C4-2B (cell line): Measurements from ENCODE around the gene CEP70.
"Not testable (repeated sequence)": the region's sequence is repeated elsewhere in the genome, so short reads cannot be mapped to it uniquely, and the experiment has no call there.

Experiments
- CTCF ChIP-seq: fragments of 450-650 bp; conservative IDR thresholded peaks from 2 replicates; pipeline ENCODE4 v1.5.1; 2017; ENCODE audit warnings: mild to moderate bottlenecking
- ZFX ChIP-seq: fragments of 450-650 bp; IDR thresholded peaks from 2 replicates; pipeline ENCODE4 v1.6.1; 2017

DNA sequence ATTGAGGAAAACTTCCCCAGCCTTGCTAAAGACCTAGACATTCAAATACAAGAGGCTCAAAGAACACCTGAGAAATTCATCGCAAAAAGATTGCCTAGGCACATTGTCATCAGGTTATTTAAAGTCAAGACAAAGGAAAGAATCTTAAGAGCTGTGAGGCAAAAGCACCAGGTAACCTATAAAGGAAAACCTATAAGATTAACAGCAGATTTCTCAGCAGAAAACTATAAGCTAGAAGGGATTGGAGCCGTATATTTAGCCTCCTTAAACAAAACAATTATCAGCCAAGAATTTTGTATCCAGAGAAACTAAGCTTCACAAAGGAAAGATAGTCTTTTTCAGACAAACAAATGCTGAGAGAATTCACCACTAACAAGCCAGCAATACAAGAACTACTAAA, 43.1 kb downstream of the CEP70 start:
- TF ChIP-seq CTCF, ZFX: not testable (repeated sequence)
